Trophoblast cell (in vitro differentiated cells and primary cell): ENCODE results near the gene NEU1. TPM values are rescaled to one million over a fixed set of nuclear protein-coding genes. Genes with fewer than 3 reads are reported as not detected.
"Not testable (repeated sequence)": the region's sequence is repeated elsewhere in the genome, so short reads cannot be mapped to it uniquely, and the experiment has no call there.

Source experiments
- DNase-seq, 2 donors: peaks; one replicate each; pipeline ENCODE4 v3.0.0-alpha.2; 2016
- H2AFZ ChIP-seq: 2 replicates; pipeline ENCODE4 v1.6.1; 2013; ENCODE audit warnings: low read length, moderate library complexity, mild to moderate bottlenecking; ENCODE audit not compliant: insufficient read depth, poor library complexity
- H2AK5ac ChIP-seq: 2 replicates; pipeline ENCODE4 v1.6.1; 2013; ENCODE audit warnings: mild to moderate bottlenecking, low read length
- H2BK120ac ChIP-seq: 2 replicates; pipeline ENCODE4 v1.6.1; 2013; ENCODE audit warnings: low read length, mild to moderate bottlenecking, moderate library complexity; ENCODE audit not compliant: insufficient read depth, poor library complexity
- H2BK12ac ChIP-seq: 2 replicates; pipeline ENCODE4 v1.6.1; 2013; ENCODE audit warnings: mild to moderate bottlenecking, low read length, moderate library complexity
- H2BK5ac ChIP-seq: 2 replicates; pipeline ENCODE4 v1.6.1; 2013; ENCODE audit warnings: low read length, low read depth, moderate library complexity, mild to moderate bottlenecking; ENCODE audit not compliant: poor library complexity
- H3K14ac ChIP-seq: 2 replicates; pipeline ENCODE4 v1.6.1; 2013; ENCODE audit warnings: mild to moderate bottlenecking, low read length
- H3K18ac ChIP-seq: 2 replicates; pipeline ENCODE4 v1.6.1; 2013; ENCODE audit warnings: mild to moderate bottlenecking, low read length
- H3K23ac ChIP-seq: 2 replicates; pipeline ENCODE4 v1.6.1; 2013; ENCODE audit warnings: low read length
- H3K27ac ChIP-seq: 2 replicates; pipeline ENCODE4 v1.5.1; 2013; ENCODE audit warnings: low read depth, mild to moderate bottlenecking, inconsistent platforms, low read length, moderate library complexity
- H3K27me3 ChIP-seq: 2 replicates; pipeline ENCODE4 v1.6.1; 2013; ENCODE audit warnings: inconsistent platforms, mild to moderate bottlenecking, low read length, moderate library complexity; ENCODE audit not compliant: insufficient read depth
- H3K36me3 ChIP-seq, 2 experiments: 1 replicate in 1 of 2; 2 replicates in 1 of 2; pipeline ENCODE4 v1.6.1; 2013; ENCODE audit warnings: low read length in 2 of 2, mild to moderate bottlenecking in 2 of 2, moderate library complexity in 1 of 2; ENCODE audit not compliant: insufficient read depth in 2 of 2, control insufficient read depth in 1 of 2
- H3K4ac ChIP-seq: 2 replicates; pipeline ENCODE4 v1.6.1; 2013; ENCODE audit warnings: low read depth, mild to moderate bottlenecking, low read length, moderate library complexity
- H3K4me1 ChIP-seq, 2 experiments: 1 replicate in 1 of 2; 2 replicates in 1 of 2; pipeline ENCODE4 v1.6.1; 2013; ENCODE audit warnings: low read length in 2 of 2, mild to moderate bottlenecking in 2 of 2, moderate library complexity in 1 of 2; ENCODE audit not compliant: insufficient read depth in 2 of 2, control insufficient read depth in 1 of 2
- H3K4me2 ChIP-seq: 2 replicates; pipeline ENCODE4 v1.6.1; 2013; ENCODE audit warnings: inconsistent platforms, mild to moderate bottlenecking, low read length, moderate library complexity
- H3K4me3 ChIP-seq: 2 replicates; pipeline ENCODE4 v1.5.1; 2013; ENCODE audit warnings: mild to moderate bottlenecking, low read depth, low read length, inconsistent platforms
- H3K79me1 ChIP-seq: one replicate; pipeline ENCODE4 v1.6.1; 2013; ENCODE audit warnings: low read length
- H3K79me2 ChIP-seq: 2 replicates; pipeline ENCODE4 v1.6.1; 2013; ENCODE audit warnings: low read length, mild to moderate bottlenecking; ENCODE audit not compliant: control insufficient read depth, insufficient read depth, poor library complexity
- H3K9ac ChIP-seq: 2 replicates; pipeline ENCODE4 v1.6.1; 2013; ENCODE audit warnings: mild to moderate bottlenecking, low read length
- H3K9me3 ChIP-seq: 2 replicates; pipeline ENCODE4 v1.6.1; 2013; ENCODE audit warnings: low read depth, mild to moderate bottlenecking, control low read depth, inconsistent platforms, low read length; ENCODE audit not compliant: insufficient read depth
- H4K12ac ChIP-seq: 2 replicates; pipeline ENCODE4 v1.6.1; 2013; ENCODE audit warnings: low read depth, mild to moderate bottlenecking, low read length, moderate library complexity
- H4K8ac ChIP-seq: 2 replicates; pipeline ENCODE4 v1.6.1; 2013; ENCODE audit warnings: low read depth, mild to moderate bottlenecking, low read length, moderate library complexity
- H4K91ac ChIP-seq: one replicate; pipeline ENCODE4 v1.6.1; 2013; ENCODE audit warnings: low read depth, mild to moderate bottlenecking, low read length, moderate library complexity
- WGBS: extraction: QIAGEN DNeasy Blood & Tissue Kit; methylation state at CpG from one replicate; pipeline ENCODE4 v1.1.7; 2013; ENCODE audit warnings: missing lambda C conversion rate; ENCODE audit not compliant: insufficient read length, insufficient coverage; ENCODE audit errors: extremely low coverage; 5-methylcytosine and 5-hydroxymethylcytosine counted together
- polyA plus RNA-seq: library from polyadenylated mRNA; stranded (reverse); fragments of 200-250 nt; gene quantifications from 2 replicates; pipeline ENCODE4 v1.2.3, GENCODE V29; 2013

NEU1 gene
- polyA plus RNA-seq = 104 and 109 TPM in 2 replicates

GRCh38 chr6:31862344-31863235 is at the start of gene NEU1:
Gene NEU1, minus strand, starts transcription at chr6:31862821. Its CDS starts 45 bp downstream, at chr6:31862776.
- Histone ChIP-seq H2AFZ (peak within 1 kb of the TSS; percentile 89), H4K91ac (peak within 1 kb of the TSS; percentile 59), H4K12ac (peak within 1 kb of the TSS; percentile 71), H3K9ac (peak within 1 kb of the TSS; percentile 57), H3K4ac (peak within 1 kb of the TSS; percentile 82), H3K9me3 (no peaks in the 10 kb centered on the region), H3K18ac (peak within 1 kb of the TSS; percentile 80), H2AK5ac (peak within 1 kb of the TSS; percentile 64), H3K14ac (peak within 1 kb of the TSS; percentile 89), H3K27ac (peak within 1 kb of the TSS; percentile 73), H3K27me3 (no peaks in the 10 kb centered on the region), H3K4me2 (peak within 1 kb of the TSS; percentile 94), H3K23ac (no peak within 1 kb of the TSS), H2BK12ac (peak within 1 kb of the TSS; percentile 66), H2BK5ac (peak within 1 kb of the TSS; percentile 85), H3K4me3 (peak within 1 kb of the TSS; percentile 79), H3K79me1 (peaks cover 8% of the 10 kb centered on the region), H2BK120ac (peak within 1 kb of the TSS; percentile 77), H4K8ac (peak within 1 kb of the TSS; percentile 67), H3K79me2 (peaks cover 6% of the 10 kb centered on the region), H3K4me1 (peaks cover 10 to 18% of the 10 kb centered on the region in 2 experiments), H3K36me3 (peaks cover 25 to 28% of the 10 kb centered on the region in 2 experiments)
- peak; percentile 100 for DNase-seq
- no CpG with 5 or more reads among the region's 64 CpGs for WGBS

DNA sequence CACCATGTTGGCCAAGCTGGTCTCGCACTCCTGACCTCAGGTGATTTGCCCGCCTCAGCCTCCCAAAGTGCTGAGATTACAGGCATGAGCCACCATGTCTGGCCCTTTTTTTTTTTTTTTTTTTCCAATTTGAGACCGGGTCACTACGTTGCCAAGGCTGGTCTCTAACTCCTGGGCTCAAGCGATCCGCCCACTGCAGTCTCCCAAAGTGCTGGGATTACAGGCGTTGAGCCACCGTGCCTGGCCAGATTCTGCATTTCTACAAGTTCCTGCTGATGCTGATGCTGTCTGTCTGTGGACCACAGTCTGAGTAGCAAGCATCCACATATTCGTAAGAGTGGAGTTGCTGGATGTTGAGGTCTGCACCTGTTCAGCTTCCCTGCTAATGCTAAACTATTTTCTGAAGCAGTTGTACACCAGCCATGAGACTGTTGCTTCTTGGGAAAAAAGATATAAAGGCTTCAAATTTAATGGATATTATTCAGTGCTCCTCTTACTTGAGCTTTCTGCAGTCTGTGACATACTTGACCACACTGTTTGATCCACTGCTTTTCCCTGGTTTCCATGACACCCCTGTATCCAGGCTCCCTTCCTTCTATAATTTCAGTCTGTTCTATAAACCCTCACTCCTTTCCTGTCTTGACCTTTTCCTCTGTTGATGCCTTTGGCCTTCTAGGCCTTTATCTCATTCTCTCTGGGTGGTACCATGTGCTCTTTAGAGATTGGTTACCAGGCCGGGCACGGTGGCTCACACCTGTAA is 49.4 kb upstream of the NEU1 start:
- Histone ChIP-seq H3K18ac (no peak overlapping the region), H2BK120ac (no peak overlapping the region), H3K27me3 (no peaks in the 10 kb centered on the region), H3K9me3 (peaks cover 2% of the 10 kb centered on the region), H3K79me2 (no peaks in the 10 kb centered on the region), H3K4me1 (peaks cover 0 to 2% of the 10 kb centered on the region in 2 experiments), H3K79me1 (no peaks in the 10 kb centered on the region), H2BK5ac (no peak overlapping the region), H3K9ac (no peak overlapping the region), H4K12ac (no peak overlapping the region), H2BK12ac (no peak overlapping the region), H4K8ac (no peak overlapping the region), H3K27ac (no peak overlapping the region), H4K91ac (no peak overlapping the region), H3K23ac (no peak overlapping the region), H3K4ac (no peak overlapping the region), H2AK5ac (no peak overlapping the region), H3K36me3 (no peaks in the 10 kb centered on the region), H3K4me3 (no peak overlapping the region), H3K4me2 (no peak overlapping the region), H3K14ac (no peak overlapping the region), H2AFZ (no peak overlapping the region)
- WGBS = no CpG with 5 or more reads among the region's 11 CpGs
- DNase-seq = no peak

GRCh38 chr6:31909298-31909697 is 46.7 kb upstream of the NEU1 start:
- not testable (repeated sequence) for H2AFZ ChIP-seq, H3K79me2 ChIP-seq, H2BK120ac ChIP-seq, H3K4ac ChIP-seq, H4K8ac ChIP-seq, H2BK5ac ChIP-seq, H3K9ac ChIP-seq, H3K27ac ChIP-seq, H4K91ac ChIP-seq, H3K4me3 ChIP-seq, H3K27me3 ChIP-seq, H3K36me3 ChIP-seq, H3K4me2 ChIP-seq, H3K79me1 ChIP-seq, H3K14ac ChIP-seq, H3K4me1 ChIP-seq, H3K9me3 ChIP-seq, H2BK12ac ChIP-seq, H4K12ac ChIP-seq, H3K18ac ChIP-seq, H3K23ac ChIP-seq, H2AK5ac ChIP-seq
- peak; percentile 82 to 87 for DNase-seq
- no CpG with 5 or more reads among the region's 7 CpGs for WGBS

DNA sequence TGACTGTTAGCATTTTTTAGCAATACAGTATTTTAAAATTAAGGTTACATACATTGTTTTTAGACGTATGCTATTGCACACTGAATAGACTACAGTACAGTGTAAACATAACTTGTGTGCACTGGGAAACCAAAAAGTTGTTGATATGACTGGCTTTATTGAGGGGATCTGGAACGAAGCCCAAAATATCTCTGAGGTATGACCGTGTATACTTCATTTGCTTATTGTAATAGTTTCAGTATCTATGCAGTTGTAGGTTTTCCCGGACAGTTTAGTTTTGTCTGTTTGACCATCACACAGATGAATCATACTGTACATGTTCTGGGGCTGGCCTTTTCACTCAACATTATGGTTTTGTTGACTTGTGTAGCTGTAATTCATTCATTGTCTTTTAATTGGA is 46.2 kb upstream of the NEU1 start:
- Histone ChIP-seq H4K8ac (no peak overlapping the region), H2BK12ac (no peak overlapping the region), H3K27me3 (no peaks in the 10 kb centered on the region), H3K9ac (no peak overlapping the region), H4K12ac (no peak overlapping the region), H3K36me3 (no peaks in the 10 kb centered on the region), H3K4me3 (no peak overlapping the region), H3K79me1 (no peaks in the 10 kb centered on the region), H4K91ac (no peak overlapping the region), H3K18ac (no peak overlapping the region), H2BK120ac (no peak overlapping the region), H3K4me1 (no peaks in the 10 kb centered on the region), H3K9me3 (peaks cover 2% of the 10 kb centered on the region), H2BK5ac (no peak overlapping the region), H3K4ac (no peak overlapping the region), H3K4me2 (no peak overlapping the region), H3K23ac (no peak overlapping the region), H3K14ac (no peak overlapping the region), H2AFZ (no peak overlapping the region), H2AK5ac (no peak overlapping the region), H3K79me2 (no peaks in the 10 kb centered on the region), H3K27ac (no peak overlapping the region)
- DNase-seq = peak in 1 of 2 donors; percentile 58
- WGBS = no CpG with 5 or more reads among the region's 4 CpGs
